ENCODE measurements around the gene NCBP1. TPM values are rescaled to one million over a fixed set of nuclear protein-coding genes. Genes with fewer than 3 reads are reported as not detected.

Gene NCBP1
- total and polyA plus RNA-seq, 2 donors (not counting 1 experiment from before 2014, with no cell fraction given) = 27.1 to 42.9 TPM

DNA sequence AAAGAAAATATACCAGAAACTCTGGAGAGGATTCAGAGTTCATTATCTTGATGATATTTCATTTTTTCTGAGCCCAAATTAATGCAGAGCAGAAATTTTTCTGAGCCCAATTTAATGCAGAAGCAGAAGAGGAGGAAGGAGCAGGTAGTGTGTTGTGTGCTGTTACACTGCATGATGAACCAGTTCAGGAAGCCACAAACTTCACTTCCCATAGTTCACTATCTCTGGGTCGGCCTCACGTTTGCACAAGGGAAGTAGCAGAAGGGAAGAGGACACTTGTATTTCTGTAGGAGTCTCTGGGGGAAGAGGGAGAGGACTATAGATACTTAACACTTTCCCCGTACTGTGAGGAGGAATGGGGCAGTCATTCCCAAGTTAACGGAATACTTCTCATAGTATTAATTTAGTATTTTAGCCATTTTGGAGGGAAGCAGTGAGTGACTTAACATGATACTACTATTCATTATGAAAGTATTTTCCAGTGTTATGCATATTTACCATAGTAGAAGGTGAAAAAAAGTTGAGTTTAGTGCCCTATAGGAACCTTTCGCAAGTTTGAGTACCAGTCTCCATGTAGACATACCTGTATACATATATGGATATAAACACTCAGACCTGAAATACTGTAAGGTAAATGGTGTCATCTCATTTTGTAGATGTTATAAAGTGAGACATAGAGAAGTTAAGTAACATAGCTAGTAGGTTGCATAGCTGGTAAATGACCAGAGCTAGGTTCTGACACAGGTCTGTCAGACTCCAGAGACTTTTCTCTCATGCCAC lies 33.5 kb downstream of the NCBP1 start:
- no peak for TF ChIP-seq CTCF (conservative IDR thresholded peaks at IDR 0.05 in 1 of 2, IDR thresholded peaks at IDR 0.05 in 1 of 2; ENCODE audit: low read depth in 1 of 2, low read length in 2 of 2)
- no peak overlapping the region for H2AFZ ChIP-seq (ENCODE audit: low read length)
- no peaks in the 10 kb centered on the region for H3K79me2 ChIP-seq (ENCODE audit: control insufficient read depth, insufficient read depth, low read length)
- H3K4me1 ChIP-seq (ENCODE audit: control insufficient read depth, extremely low read depth, insufficient read depth, low read length) = no peaks in the 10 kb centered on the region
- H3K27ac ChIP-seq (ENCODE audit: insufficient read depth, low read length) = no peak overlapping the region
- peaks cover 12% of the 10 kb centered on the region for H3K36me3 ChIP-seq (ENCODE audit: control insufficient read depth, insufficient read depth, low read length)
- H3K9ac ChIP-seq (ENCODE audit: insufficient read depth, low read length) = no peak overlapping the region
- DNase-seq (ENCODE audit: low read depth in 2 of 2) = no peak
- no peak overlapping the region for H3K4me2 ChIP-seq (ENCODE audit: extremely low read depth, insufficient read depth, low read length)
- no peak overlapping the region for H3K4me3 ChIP-seq (replicated peaks in 1 of 4; ENCODE audit: control extremely low read depth in 1 of 4, insufficient read depth in 1 of 4, low read depth in 3 of 4, low read length in 4 of 4)
- H3K9me3 ChIP-seq (ENCODE audit: control insufficient read depth, insufficient read depth, low read depth, low read length) = no peaks in the 10 kb centered on the region
- H4K20me1 ChIP-seq (ENCODE audit: control insufficient read depth, extremely low read depth, insufficient read depth, low read length) = no peaks in the 10 kb centered on the region
- H3K27me3 ChIP-seq (ENCODE audit: control insufficient read depth, insufficient read depth, low read length) = no peaks in the 10 kb centered on the region

GRCh38 chr9:97668485-97668884 lies 34.9 kb downstream of the NCBP1 start:
- Histone ChIP-seq H3K27ac (ENCODE audit: insufficient read depth, low read length) (no peak overlapping the region), H2AFZ (ENCODE audit: low read length) (no peak overlapping the region), H3K9me3 (ENCODE audit: control insufficient read depth, insufficient read depth, low read depth, low read length) (no peaks in the 10 kb centered on the region), H3K9ac (ENCODE audit: insufficient read depth, low read length) (no peak overlapping the region), H3K4me1 (ENCODE audit: control insufficient read depth, extremely low read depth, insufficient read depth, low read length) (no peaks in the 10 kb centered on the region), H3K27me3 (ENCODE audit: control insufficient read depth, insufficient read depth, low read length) (no peaks in the 10 kb centered on the region), H3K36me3 (ENCODE audit: control insufficient read depth, insufficient read depth, low read length) (peaks cover 12% of the 10 kb centered on the region), H4K20me1 (ENCODE audit: control insufficient read depth, extremely low read depth, insufficient read depth, low read length) (no peaks in the 10 kb centered on the region), H3K4me2 (ENCODE audit: extremely low read depth, insufficient read depth, low read length) (no peak overlapping the region), H3K4me3 (replicated peaks in 1 of 4; ENCODE audit: control extremely low read depth in 1 of 4, insufficient read depth in 1 of 4, low read depth in 3 of 4, low read length in 4 of 4) (no peak overlapping the region), H3K79me2 (ENCODE audit: control insufficient read depth, insufficient read depth, low read length) (no peaks in the 10 kb centered on the region)
- DNase-seq (ENCODE audit: low read depth in 2 of 2) = no peak
- TF ChIP-seq CTCF (conservative IDR thresholded peaks at IDR 0.05 in 1 of 2, IDR thresholded peaks at IDR 0.05 in 1 of 2; ENCODE audit: low read depth in 1 of 2, low read length in 2 of 2) = no peak
- TF ChIP-seq EZH2 (IDR thresholded peaks at IDR 0.05; ENCODE audit: low read length, missing control alignments) = no peak

DNA sequence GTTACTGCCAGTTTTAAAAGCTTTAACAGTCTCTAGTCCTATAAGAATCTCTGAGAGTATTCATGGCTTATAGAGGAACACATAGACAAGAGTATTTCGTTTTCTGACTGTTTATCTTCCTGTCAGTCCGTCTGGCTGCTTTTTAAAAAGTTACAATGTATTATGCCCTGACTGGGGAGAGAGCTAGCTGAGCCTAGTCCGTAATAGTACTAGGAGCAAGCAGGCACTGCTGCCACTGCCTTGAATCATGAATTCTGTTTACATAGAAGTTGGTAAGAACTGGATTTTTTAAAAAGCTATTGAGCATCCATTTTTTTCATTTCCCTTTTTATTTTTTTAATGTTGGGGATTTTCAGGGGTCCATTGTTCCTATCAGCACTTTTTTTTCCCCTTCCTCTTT lies 37.0 kb downstream of the NCBP1 start:
- DNase-seq (ENCODE audit: low read depth in 2 of 2) = no peak
- Histone ChIP-seq H3K36me3 (ENCODE audit: control insufficient read depth, insufficient read depth, low read length) (peaks cover 15% of the 10 kb centered on the region), H3K4me2 (ENCODE audit: extremely low read depth, insufficient read depth, low read length) (no peak overlapping the region), H3K9me3 (ENCODE audit: control insufficient read depth, insufficient read depth, low read depth, low read length) (no peaks in the 10 kb centered on the region), H3K9ac (ENCODE audit: insufficient read depth, low read length) (no peak overlapping the region), H4K20me1 (ENCODE audit: control insufficient read depth, extremely low read depth, insufficient read depth, low read length) (no peaks in the 10 kb centered on the region), H3K4me1 (ENCODE audit: control insufficient read depth, extremely low read depth, insufficient read depth, low read length) (no peaks in the 10 kb centered on the region), H3K27ac (ENCODE audit: insufficient read depth, low read length) (no peak overlapping the region), H3K27me3 (ENCODE audit: control insufficient read depth, insufficient read depth, low read length) (no peaks in the 10 kb centered on the region), H3K79me2 (ENCODE audit: control insufficient read depth, insufficient read depth, low read length) (no peaks in the 10 kb centered on the region), H2AFZ (ENCODE audit: low read length) (no peak overlapping the region), H3K4me3 (replicated peaks in 1 of 4; ENCODE audit: control extremely low read depth in 1 of 4, insufficient read depth in 1 of 4, low read depth in 3 of 4, low read length in 4 of 4) (no peak overlapping the region)
- TF ChIP-seq CTCF (conservative IDR thresholded peaks at IDR 0.05 in 1 of 2, IDR thresholded peaks at IDR 0.05 in 1 of 2; ENCODE audit: low read depth in 1 of 2, low read length in 2 of 2) = no peak
- no peak for TF ChIP-seq EZH2 (IDR thresholded peaks at IDR 0.05; ENCODE audit: low read length, missing control alignments)
